PFSK-1 (cell line): ENCODE data around the gene PPFIBP1.

Experiments
- FOXP2 ChIP-seq: optimal IDR thresholded peaks from 2 replicates; pipeline ENCODE3; 2011; ENCODE audit warnings: borderline replicate concordance, control low read depth, inconsistent platforms; ENCODE audit not compliant: insufficient read depth; ENCODE audit errors: extremely low read length, extremely low read depth
- POLR2AphosphoS5 ChIP-seq: IDR thresholded peaks from 2 replicates; pipeline ENCODE4 v1.6.1; 2012; ENCODE audit warnings: low read depth, mild to moderate bottlenecking, control low read depth, low read length, moderate library complexity
- REST ChIP-seq, 2 experiments: IDR thresholded peaks; 2 replicates each; pipeline versions ENCODE4 v1.6.1 to v1.8.0; 2011 to 2012; ENCODE audit warnings: low read depth in 2 of 2, low read length in 2 of 2, control low read depth in 1 of 2, inconsistent platforms in 1 of 2, mild to moderate bottlenecking in 1 of 2, moderate library complexity in 1 of 2; ENCODE audit not compliant: insufficient read depth in 1 of 2
- SIN3A ChIP-seq: IDR thresholded peaks from 2 replicates; pipeline ENCODE4 v1.6.1; 2012; ENCODE audit warnings: mild to moderate bottlenecking, low read length, moderate library complexity, borderline replicate concordance; ENCODE audit not compliant: insufficient read depth
- TAF1 ChIP-seq: IDR thresholded peaks from 2 replicates; pipeline ENCODE4 v1.6.1; 2012; ENCODE audit warnings: low read length, control low read depth, borderline replicate concordance; ENCODE audit not compliant: insufficient read depth

The PPFIBP1 gene

GRCh38 chr12:27554421-27555186, 30.6 kb downstream of the PPFIBP1 start:
- TF ChIP-seq TAF1 (no peak), REST (IDR thresholded peaks at IDR 0.05; ENCODE audit: insufficient read depth in 1 of 2, low read depth in 2 of 2, low read length in 2 of 2) (no peak), FOXP2 (no peak), POLR2AphosphoS5 (no peak), SIN3A (no peak)

GRCh38 chr12:27555361-27555760, 31.4 kb downstream of the PPFIBP1 start:
- TF ChIP-seq POLR2AphosphoS5, result no peak
- no peak for TF ChIP-seq TAF1
- TF ChIP-seq FOXP2, result no peak
- no peak for TF ChIP-seq REST (IDR thresholded peaks at IDR 0.05; ENCODE audit: insufficient read depth in 1 of 2, low read depth in 2 of 2, low read length in 2 of 2)
- TF ChIP-seq SIN3A, result no peak

GRCh38 chr12:27555925-27556778, 32.1 kb downstream of the PPFIBP1 start:
- TF ChIP-seq SIN3A, result no peak
- no peak for TF ChIP-seq REST (IDR thresholded peaks at IDR 0.05; ENCODE audit: insufficient read depth in 1 of 2, low read depth in 2 of 2, low read length in 2 of 2)
- TF ChIP-seq TAF1, result no peak
- no peak for TF ChIP-seq FOXP2
- TF ChIP-seq POLR2AphosphoS5, result no peak

DNA sequence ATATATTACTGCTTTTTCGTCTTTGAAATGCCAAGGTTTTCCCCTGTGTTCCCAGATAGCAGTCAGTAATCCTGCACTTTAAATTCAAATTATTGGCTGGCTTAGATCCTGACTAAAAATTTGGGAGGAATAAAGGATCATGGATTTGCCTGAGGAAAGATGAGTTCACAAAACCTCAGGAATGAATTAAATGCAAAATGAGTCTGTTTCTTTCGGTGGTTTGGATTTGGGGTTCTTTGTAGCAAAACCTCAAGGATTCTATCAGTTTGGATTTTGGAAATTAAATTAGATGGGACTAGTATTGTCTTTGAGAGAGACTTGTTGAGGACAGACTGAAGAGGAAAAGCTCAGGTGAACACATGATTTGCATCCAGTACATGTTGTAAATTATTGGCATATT, 36.1 kb downstream of the PPFIBP1 start:
- no peak for TF ChIP-seq FOXP2
- no peak for TF ChIP-seq POLR2AphosphoS5
- no peak for TF ChIP-seq REST (IDR thresholded peaks at IDR 0.05; ENCODE audit: insufficient read depth in 1 of 2, low read depth in 2 of 2, low read length in 2 of 2)
- TF ChIP-seq SIN3A, result no peak
- TF ChIP-seq TAF1, result no peak
